Activated CD4-positive, alpha-beta T cell treated with anti-CD3 and anti-CD28 coated beads for 36 hours (primary cell): ENCODE results near the gene MTUS2. TPM values are rescaled to one million over a fixed set of nuclear protein-coding genes. Genes with fewer than 3 reads are reported as not detected.

ENCODE experiments used
- ATAC-seq: fragments of 200-7000 bp; cut with Tn5 transposase; one replicate; pipeline ENCODE4 v1.10.0; 2021; ENCODE audit warnings: mild to moderate bottlenecking, moderate library complexity
- CTCF ChIA-PET: fragments of 350-600 bp; sonication (Branson Sonifier 250); formaldehyde crosslinking; loops from one replicate; lab custom pipeline; 2021; ENCODE audit warnings: antibody characterized with exemption; lab: Charles Lee
- POLR2A ChIA-PET: fragments of 350-600 bp; sonication (Branson Sonifier 250); formaldehyde crosslinking; loops from one replicate; lab custom pipeline; 2021; ENCODE audit warnings: antibody characterized with exemption, inconsistent platforms; lab: Charles Lee
- DNase-seq: peaks from one replicate; pipeline ENCODE4 v3.0.0-alpha.2; 2020
- H3K27ac Mint-ChIP-seq: one replicate; pipeline ENCODE4 v1.8.0; 2021; ENCODE audit warnings: mixed read lengths
- H3K27me3 Mint-ChIP-seq: one replicate; pipeline ENCODE4 v1.8.0; 2021; ENCODE audit warnings: mixed read lengths
- H3K36me3 Mint-ChIP-seq: one replicate; pipeline ENCODE4 v1.8.0; 2021; ENCODE audit warnings: low read depth, mixed read lengths
- H3K4me1 Mint-ChIP-seq: one replicate; pipeline ENCODE4 v1.8.0; 2021; ENCODE audit warnings: mixed read lengths
- H3K4me3 Mint-ChIP-seq: one replicate; pipeline ENCODE4 v1.8.0; 2021; ENCODE audit warnings: mild to moderate bottlenecking, moderate library complexity, mixed read lengths
- H3K9me3 Mint-ChIP-seq: one replicate; pipeline ENCODE4 v1.8.0; 2021; ENCODE audit warnings: low read depth, mixed read lengths
- intact Hi-C, 2 experiments: fragments of 100-400 bp; cut with DNase I in 1 of 2; cut with micrococcal nuclease in 1 of 2; formaldehyde crosslinking; loops; one replicate each; pipeline versions ENCODE4 v1.14.2 to v1.15.1; 2022 to 2024; cut with DNase I, micrococcal nuclease
- total RNA-seq, 2 experiments: library from RNA; stranded (reverse); gene quantifications; one replicate each; pipeline ENCODE4 v1.2.3, GENCODE V29; 2021

Gene MTUS2
- total RNA-seq, 2 experiments from 2014 or later, result 0.05 TPM; not detected in 1

GRCh38 chr13:29514720-29515310 lies 694.7 kb downstream of the MTUS2 start:
- ChIA-PET CTCF (interaction anchor here (0.5 kb wide), 1 partner anchor 47 kb away, joined by 3 read pairs; no protein-coding TSS in a partner anchor), POLR2A (interaction anchor here (1.0 kb wide), 1 partner anchor 11 kb away, joined by 3 read pairs; no protein-coding TSS in a partner anchor)
- ATAC-seq (no peak), DNase-seq (no peak)
- no peaks in the 10 kb centered on the region for H3K4me1 Mint-ChIP-seq
- H3K27ac Mint-ChIP-seq, result no peak overlapping the region
- peaks cover 49% of the 10 kb centered on the region for H3K36me3 Mint-ChIP-seq
- H3K9me3 Mint-ChIP-seq, result no peaks in the 10 kb centered on the region
- intact Hi-C loops, result no loop called here
- H3K4me3 Mint-ChIP-seq, result no peak overlapping the region
- H3K27me3 Mint-ChIP-seq, result no peaks in the 10 kb centered on the region

- DNase-seq (no peak), ATAC-seq (no peak)
- H3K4me3 Mint-ChIP-seq, result no peak overlapping the region
- H3K4me1 Mint-ChIP-seq, result no peaks in the 10 kb centered on the region
- no peaks in the 10 kb centered on the region for H3K9me3 Mint-ChIP-seq
- H3K27me3 Mint-ChIP-seq, result no peaks in the 10 kb centered on the region
- H3K36me3 Mint-ChIP-seq, result peaks cover 52% of the 10 kb centered on the region
- intact Hi-C loops, result no loop called here
- no peak overlapping the region for H3K27ac Mint-ChIP-seq
- ChIA-PET CTCF (interaction anchor here (0.5 kb wide), 1 partner anchor 47 kb away, joined by 3 read pairs; no protein-coding TSS in a partner anchor), POLR2A (interaction anchor here (1.0 kb wide), 1 partner anchor 12 kb away, joined by 3 read pairs; no protein-coding TSS in a partner anchor)
Measured at GRCh38 chr13:29515372-29515771, 695.2 kb downstream of the MTUS2 start.

GRCh38 chr13:29516012-29516411 lies 695.9 kb downstream of the MTUS2 start:
- ChIA-PET CTCF (no interaction called here), POLR2A (no interaction called here)
- H3K4me3 Mint-ChIP-seq, result no peak overlapping the region
- no peak overlapping the region for H3K27ac Mint-ChIP-seq
- no peaks in the 10 kb centered on the region for H3K27me3 Mint-ChIP-seq
- no peaks in the 10 kb centered on the region for H3K9me3 Mint-ChIP-seq
- ATAC-seq (no peak), DNase-seq (no peak)
- intact Hi-C loops, result no loop called here
- peaks cover 55% of the 10 kb centered on the region for H3K36me3 Mint-ChIP-seq
- H3K4me1 Mint-ChIP-seq, result no peaks in the 10 kb centered on the region

GRCh38 chr13:29516880-29517279 lies 696.7 kb downstream of the MTUS2 start:
- H3K36me3 Mint-ChIP-seq, result peaks cover 56% of the 10 kb centered on the region
- DNase-seq (no peak), ATAC-seq (no peak)
- H3K4me3 Mint-ChIP-seq, result no peak overlapping the region
- ChIA-PET POLR2A (no interaction called here), CTCF (interaction anchor here (1.6 to 2.7 kb wide), 2 partner anchors 10 to 195 kb away, joined by 3 to 17 read pairs; no protein-coding TSS in a partner anchor)
- intact Hi-C loops, result no loop called here
- no peaks in the 10 kb centered on the region for H3K9me3 Mint-ChIP-seq
- no peaks in the 10 kb centered on the region for H3K27me3 Mint-ChIP-seq
- no peak overlapping the region for H3K27ac Mint-ChIP-seq
- H3K4me1 Mint-ChIP-seq, result no peaks in the 10 kb centered on the region

- ATAC-seq (no peak), DNase-seq (no peak)
- no peak overlapping the region for H3K27ac Mint-ChIP-seq
- intact Hi-C loops, result loop anchor here in 1 of 2 experiments (2.0 kb wide), 1 partner anchor 19 kb away; no protein-coding TSS in a partner anchor
- H3K9me3 Mint-ChIP-seq, result no peaks in the 10 kb centered on the region
- no peaks in the 10 kb centered on the region for H3K4me1 Mint-ChIP-seq
- peaks cover 64% of the 10 kb centered on the region for H3K36me3 Mint-ChIP-seq
- no peak overlapping the region for H3K4me3 Mint-ChIP-seq
- no peaks in the 10 kb centered on the region for H3K27me3 Mint-ChIP-seq
- CTCF ChIA-PET, result no interaction called here
- POLR2A ChIA-PET, result no interaction called here
Measured at GRCh38 chr13:29519921-29520320, 699.8 kb downstream of the MTUS2 start.

- peaks cover 67% of the 10 kb centered on the region for H3K36me3 Mint-ChIP-seq
Measured at GRCh38 chr13:29520671-29521070, 700.5 kb downstream of the MTUS2 start.

GRCh38 chr13:29521336-29521735 lies 701.2 kb downstream of the MTUS2 start:
- CTCF ChIA-PET, result interaction anchor here (0.8 kb wide), 1 partner anchor 13 kb away, joined by 3 read pairs; no protein-coding TSS in a partner anchor
- peaks cover 66% of the 10 kb centered on the region for H3K36me3 Mint-ChIP-seq

More at GRCh38 chr13:29520671-29521070, 700.5 kb downstream of the MTUS2 start:
- CTCF ChIA-PET, result no interaction called here
- no peaks in the 10 kb centered on the region for H3K9me3 Mint-ChIP-seq
- DNase-seq (no peak), ATAC-seq (no peak)
- H3K27me3 Mint-ChIP-seq, result no peaks in the 10 kb centered on the region
- H3K27ac Mint-ChIP-seq, result no peak overlapping the region
- no peak overlapping the region for H3K4me3 Mint-ChIP-seq
- H3K4me1 Mint-ChIP-seq, result no peaks in the 10 kb centered on the region
- POLR2A ChIA-PET, result no interaction called here
- intact Hi-C loops, result no loop called here

GRCh38 chr13:29522044-29522685 lies 702.0 kb downstream of the MTUS2 start:
- POLR2A ChIA-PET, result no interaction called here
- Mint-ChIP-seq H3K4me1 (no peaks in the 10 kb centered on the region), H3K9me3 (no peaks in the 10 kb centered on the region), H3K4me3 (no peak overlapping the region), H3K27ac (no peak overlapping the region), H3K36me3 (peaks cover 68% of the 10 kb centered on the region), H3K27me3 (no peaks in the 10 kb centered on the region)
- CTCF ChIA-PET, result interaction anchor here (0.7 kb wide), 2 partner anchors 14 to 192 kb away, joined by 3 to 6 read pairs; no protein-coding TSS in a partner anchor
- intact Hi-C loops, result no loop called here
- DNase-seq, result no peak
- no peak for ATAC-seq

More at GRCh38 chr13:29521336-29521735, 701.2 kb downstream of the MTUS2 start:
- H3K27ac Mint-ChIP-seq, result no peak overlapping the region
- intact Hi-C loops, result no loop called here
- no peaks in the 10 kb centered on the region for H3K27me3 Mint-ChIP-seq
- H3K9me3 Mint-ChIP-seq, result no peaks in the 10 kb centered on the region
- H3K4me1 Mint-ChIP-seq, result no peaks in the 10 kb centered on the region
- DNase-seq, result no peak
- ATAC-seq, result no peak
- H3K4me3 Mint-ChIP-seq, result no peak overlapping the region
- POLR2A ChIA-PET, result no interaction called here

- Mint-ChIP-seq H3K27ac (no peak overlapping the region), H3K4me1 (no peaks in the 10 kb centered on the region), H3K9me3 (no peaks in the 10 kb centered on the region), H3K4me3 (no peak overlapping the region), H3K36me3 (peaks cover 67% of the 10 kb centered on the region), H3K27me3 (no peaks in the 10 kb centered on the region)
- ATAC-seq (no peak), DNase-seq (no peak)
- intact Hi-C loops, result no loop called here
- ChIA-PET POLR2A (no interaction called here), CTCF (interaction anchor here (0.7 to 0.9 kb wide), 2 partner anchors 15 to 30 kb away, joined by 3 to 6 read pairs; no protein-coding TSS in a partner anchor)
Measured at GRCh38 chr13:29523199-29523961, 703.2 kb downstream of the MTUS2 start.

GRCh38 chr13:29524176-29524575 lies 704.0 kb downstream of the MTUS2 start:
- H3K27ac Mint-ChIP-seq, result no peak overlapping the region
- no peak overlapping the region for H3K4me3 Mint-ChIP-seq
- H3K4me1 Mint-ChIP-seq, result no peaks in the 10 kb centered on the region
- CTCF ChIA-PET, result interaction anchor here (0.5 kb wide), 1 partner anchor 23 kb away, joined by 4 read pairs; no protein-coding TSS in a partner anchor
- intact Hi-C loops, result no loop called here
- no peak for DNase-seq
- H3K27me3 Mint-ChIP-seq, result no peaks in the 10 kb centered on the region
- POLR2A ChIA-PET, result no interaction called here
- no peaks in the 10 kb centered on the region for H3K9me3 Mint-ChIP-seq
- peaks cover 67% of the 10 kb centered on the region for H3K36me3 Mint-ChIP-seq
- no peak for ATAC-seq

- ATAC-seq (no peak), DNase-seq (no peak)
- POLR2A ChIA-PET, result no interaction called here
- no peaks in the 10 kb centered on the region for H3K4me1 Mint-ChIP-seq
- no peaks in the 10 kb centered on the region for H3K9me3 Mint-ChIP-seq
- H3K27ac Mint-ChIP-seq, result no peak overlapping the region
- H3K36me3 Mint-ChIP-seq, result peaks cover 70% of the 10 kb centered on the region
- CTCF ChIA-PET, result interaction anchor here (0.5 to 0.7 kb wide), 2 partner anchors 24 to 588 kb away, joined by 3 to 4 read pairs; no protein-coding TSS in a partner anchor
- no peak overlapping the region for H3K4me3 Mint-ChIP-seq
- no peaks in the 10 kb centered on the region for H3K27me3 Mint-ChIP-seq
- intact Hi-C loops, result no loop called here
Measured at GRCh38 chr13:29524641-29525040, 704.5 kb downstream of the MTUS2 start.
